MM.1S (cell line): ENCODE data around the gene THOC5.
"Not testable (repeated sequence)": the region's sequence is repeated elsewhere in the genome, so short reads cannot be mapped to it uniquely, and the experiment has no call there.

Experiments used
- DNase-seq: peaks from one replicate; pipeline ENCODE4 v3.0.0-alpha.2; 2015
- H2AFZ ChIP-seq: fragments of 300-600 bp; sonication (generic); 2 replicates; pipeline ENCODE4 v1.6.0; 2016; ENCODE audit warnings: antibody characterized with exemption, low read length
- H3F3A ChIP-seq: fragments of 300-600 bp; sonication (generic); 2 replicates; pipeline ENCODE4 v1.6.1; 2016; ENCODE audit warnings: mild to moderate bottlenecking, antibody characterized with exemption, low read length, moderate library complexity, mixed read lengths; ENCODE audit not compliant: insufficient read depth
- H3K27ac ChIP-seq: fragments of 300-600 bp; sonication (generic); 2 replicates; pipeline ENCODE4 v1.5.1; 2016; ENCODE audit warnings: mild to moderate bottlenecking, low read length
- H3K27me3 ChIP-seq: fragments of 300-600 bp; sonication (generic); replicated peaks from 2 replicates; pipeline ENCODE4 v1.6.0; 2016; ENCODE audit warnings: low read length; ENCODE audit not compliant: insufficient read depth
- H3K36me3 ChIP-seq: fragments of 300-600 bp; sonication (generic); replicated peaks from 2 replicates; pipeline ENCODE4 v1.6.1; 2016; ENCODE audit warnings: mild to moderate bottlenecking, low read length, mixed read lengths; ENCODE audit not compliant: insufficient read depth
- H3K4me1 ChIP-seq: fragments of 300-600 bp; sonication (generic); 2 replicates; pipeline ENCODE4 v1.6.1; 2016; ENCODE audit warnings: low read length, mixed read lengths
- H3K4me2 ChIP-seq: fragments of 300-600 bp; sonication (generic); 2 replicates; pipeline ENCODE4 v1.6.0; 2016; ENCODE audit warnings: low read depth, low read length
- H3K4me3 ChIP-seq: fragments of 300-600 bp; sonication (generic); 2 replicates; pipeline ENCODE4 v1.5.1; 2016; ENCODE audit warnings: low read length, mixed read lengths
- H3K79me2 ChIP-seq: fragments of 300-600 bp; sonication (generic); 2 replicates; pipeline ENCODE4 v1.6.1; 2016; ENCODE audit warnings: mixed run types, low read length, mixed read lengths
- H3K9ac ChIP-seq: fragments of 300-600 bp; sonication (generic); 2 replicates; pipeline ENCODE4 v1.6.1; 2016; ENCODE audit warnings: low read length, mixed read lengths
- H3K9me2 ChIP-seq: fragments of 300-600 bp; sonication (generic); replicated peaks from 2 replicates; pipeline ENCODE4 v1.6.1; 2016; ENCODE audit warnings: mild to moderate bottlenecking, low read length, mixed read lengths; ENCODE audit not compliant: insufficient read depth
- H3K9me3 ChIP-seq: fragments of 300-600 bp; sonication (generic); replicated peaks from 2 replicates; pipeline ENCODE4 v1.6.1; 2016; ENCODE audit warnings: mild to moderate bottlenecking, low read length, mixed read lengths; ENCODE audit not compliant: insufficient read depth
- H4K20me1 ChIP-seq: fragments of 300-600 bp; sonication (generic); 2 replicates; pipeline ENCODE4 v1.6.1; 2016; ENCODE audit warnings: mild to moderate bottlenecking, low read length, moderate library complexity, mixed read lengths; ENCODE audit not compliant: insufficient read depth
- CTCF ChIP-seq: fragments of 300-600 bp; sonication (generic); IDR thresholded peaks from 2 replicates; pipeline ENCODE4 v1.5.1; 2016; ENCODE audit warnings: antibody characterized with exemption, low read length, mixed read lengths
- EZH2 ChIP-seq: fragments of 300-600 bp; sonication (generic); optimal IDR thresholded peaks from 2 replicates; pipeline ENCODE3; 2017; ENCODE audit warnings: low read depth, mild to moderate bottlenecking, antibody characterized with exemption, low read length, mixed read lengths
- EZH2phosphoT487 ChIP-seq: fragments of 300-600 bp; sonication (generic); IDR thresholded peaks from 2 replicates; pipeline ENCODE4 v1.6.1; 2018; ENCODE audit warnings: antibody characterized with exemption, low read length

The THOC5 gene

GRCh38 chr22:29553351-29554224, at the start of gene THOC5:
Gene THOC5, minus strand, starts transcription at chr22:29553757. Its CDS starts 4,610 bp downstream, at chr22:29549147.
- H3F3A ChIP-seq: peaks cover 8% of the 10 kb centered on the region; the same call in 1 of the 2 replicates
- H3K36me3 ChIP-seq: no peaks in the 10 kb centered on the region
- peak; percentile 69 for TF ChIP-seq CTCF
- no peak for TF ChIP-seq EZH2phosphoT487
- no peak for TF ChIP-seq EZH2
- H4K20me1 ChIP-seq: no peaks in the 10 kb centered on the region
- H3K4me2 ChIP-seq: peak within 1 kb of the TSS; percentile 93
- peak within 1 kb of the TSS; percentile 89 for H2AFZ ChIP-seq
- no peaks in the 10 kb centered on the region for H3K9me2 ChIP-seq
- no peaks in the 10 kb centered on the region for H3K9me3 ChIP-seq
- H3K27ac ChIP-seq: peak within 1 kb of the TSS; percentile 48; the same call in 1 of the 2 replicates
- peaks cover 25% of the 10 kb centered on the region for H3K79me2 ChIP-seq
- DNase-seq: peak; percentile 96
- H3K27me3 ChIP-seq: no peaks in the 10 kb centered on the region
- peak within 1 kb of the TSS; percentile 78 for H3K4me3 ChIP-seq
- no peaks in the 10 kb centered on the region for H3K4me1 ChIP-seq
- H3K9ac ChIP-seq: peak within 1 kb of the TSS; percentile 70

GRCh38 chr22:29598684-29599020, 45.1 kb upstream of the THOC5 start:
- Histone ChIP-seq H3F3A (no peaks in the 10 kb centered on the region), H3K4me3 (no peak overlapping the region), H3K9me3 (no peaks in the 10 kb centered on the region), H3K27ac (no peak overlapping the region), H3K9me2 (no peaks in the 10 kb centered on the region), H3K36me3 (no peaks in the 10 kb centered on the region), H3K4me1 (no peaks in the 10 kb centered on the region), H3K27me3 (no peaks in the 10 kb centered on the region; the same call in 1 of the 2 replicates), H3K4me2 (no peak overlapping the region), H4K20me1 (no peaks in the 10 kb centered on the region), H2AFZ (no peak overlapping the region), H3K9ac (no peak overlapping the region), H3K79me2 (peaks cover under 1% of the 10 kb centered on the region)
- TF ChIP-seq EZH2 (no peak), EZH2phosphoT487 (no peak), CTCF (no peak)
- DNase-seq: no peak

- H4K20me1 ChIP-seq, H3K4me1 ChIP-seq, H3K79me2 ChIP-seq, H3K9ac ChIP-seq, H3K9me2 ChIP-seq, DNase-seq, H3F3A ChIP-seq, H2AFZ ChIP-seq, H3K36me3 ChIP-seq, H3K4me3 ChIP-seq, H3K9me3 ChIP-seq, H3K4me2 ChIP-seq, H3K27ac ChIP-seq, H3K27me3 ChIP-seq: not testable (repeated sequence)
Observed at GRCh38 chr22:29597871-29598683, 44.5 kb upstream of the THOC5 start.
